Fibroblast of skin of left biceps (primary cell): ENCODE data around the gene MTHFD1L.
"Not testable (repeated sequence)": the region's sequence is repeated elsewhere in the genome, so short reads cannot be mapped to it uniquely, and the experiment has no call there.

Experiments
- DNase-seq, 2 experiments: peaks; one replicate each; pipeline ENCODE4 v3.0.0-alpha.2; 2013; ENCODE audit warnings: low read depth in 2 of 2

The MTHFD1L gene

GRCh38 chr6:151123641-151124040 lies 258.1 kb downstream of the MTHFD1L start:
- not testable (repeated sequence) for DNase-seq

GRCh38 chr6:151125242-151125641 lies 259.7 kb downstream of the MTHFD1L start:
- DNase-seq, result not testable (repeated sequence)

- not testable (repeated sequence) for DNase-seq
Observed at GRCh38 chr6:151125651-151126416, 260.3 kb downstream of the MTHFD1L start.

DNA sequence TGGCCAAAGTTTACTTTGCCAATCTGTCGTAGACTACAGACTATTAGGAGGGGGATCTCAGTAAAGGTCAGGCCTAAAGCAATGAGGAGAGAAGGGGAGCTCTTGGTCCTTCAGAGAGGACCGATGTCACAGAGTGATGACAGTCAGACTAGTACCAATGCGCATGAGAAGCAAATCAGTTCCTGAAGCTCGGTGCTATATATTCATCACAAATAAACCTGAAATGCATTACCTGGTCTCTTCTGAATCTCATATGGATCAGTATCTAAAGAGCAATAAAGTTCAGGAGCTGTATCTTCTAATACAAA lies 260.9 kb downstream of the MTHFD1L start:
- not testable (repeated sequence) for DNase-seq

DNA sequence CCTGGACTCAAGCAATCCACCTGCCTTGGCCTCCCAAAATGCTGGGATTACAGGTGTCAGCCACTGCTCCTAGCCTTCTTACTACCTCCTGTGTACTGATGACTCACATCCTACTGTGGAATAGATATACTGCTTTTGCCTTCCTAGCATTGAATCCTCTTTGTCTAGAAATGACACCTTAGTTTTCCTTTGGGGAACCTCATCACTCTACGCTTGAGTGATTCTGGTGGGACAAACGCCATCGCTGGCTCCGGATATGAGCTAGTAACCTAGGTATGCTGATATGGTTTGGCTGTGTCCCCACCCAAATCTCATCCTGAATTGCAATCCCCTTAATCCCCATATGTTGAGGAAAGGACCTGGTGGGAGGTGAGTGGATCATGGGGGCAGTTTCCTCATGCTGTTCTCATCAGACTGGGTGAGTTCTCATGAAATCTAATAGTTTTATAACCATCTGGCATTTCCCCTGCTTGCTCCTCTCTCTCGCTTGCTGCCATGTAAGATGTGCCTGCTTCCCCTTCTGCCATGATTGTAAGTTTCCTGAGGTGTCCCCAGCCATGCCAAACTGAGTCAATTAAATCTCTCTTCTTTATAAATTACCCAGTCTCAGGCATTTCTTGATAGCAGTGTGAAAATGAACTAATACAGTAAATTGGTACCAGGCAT lies 261.8 kb downstream of the MTHFD1L start:
- not testable (repeated sequence) for DNase-seq

DNA sequence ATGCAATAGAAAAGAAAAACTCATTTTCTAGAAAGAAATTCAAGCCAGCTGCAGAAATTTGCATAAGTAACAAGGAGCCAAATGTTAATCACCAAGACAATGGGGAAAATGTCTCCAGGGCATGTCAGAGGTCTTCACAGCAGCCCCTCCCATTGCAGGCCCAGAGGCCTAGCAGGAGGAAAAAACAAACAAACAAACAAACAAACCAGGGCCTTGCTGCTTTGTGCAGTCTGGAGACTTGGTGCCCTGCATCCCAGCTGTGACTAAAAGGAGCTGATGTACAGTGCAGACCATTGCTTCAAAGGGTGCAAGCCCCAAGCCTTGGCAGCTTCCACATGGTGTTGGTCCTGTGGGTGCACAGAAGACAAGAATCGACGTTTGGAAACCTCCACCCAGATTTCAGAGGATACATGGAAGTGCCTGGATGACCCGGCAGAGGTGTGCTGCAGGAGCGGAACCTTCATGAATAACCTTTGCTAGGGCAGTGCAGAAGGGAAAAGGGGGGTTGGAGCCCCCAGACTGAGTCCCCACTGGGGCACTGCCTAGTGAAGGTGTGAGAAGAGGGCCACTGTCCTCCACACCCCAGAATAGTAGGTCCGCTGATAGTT lies 263.4 kb downstream of the MTHFD1L start:
- DNase-seq, result no peak

- DNase-seq, result no peak
Observed at GRCh38 chr6:151130329-151130728, 264.8 kb downstream of the MTHFD1L start.

DNA sequence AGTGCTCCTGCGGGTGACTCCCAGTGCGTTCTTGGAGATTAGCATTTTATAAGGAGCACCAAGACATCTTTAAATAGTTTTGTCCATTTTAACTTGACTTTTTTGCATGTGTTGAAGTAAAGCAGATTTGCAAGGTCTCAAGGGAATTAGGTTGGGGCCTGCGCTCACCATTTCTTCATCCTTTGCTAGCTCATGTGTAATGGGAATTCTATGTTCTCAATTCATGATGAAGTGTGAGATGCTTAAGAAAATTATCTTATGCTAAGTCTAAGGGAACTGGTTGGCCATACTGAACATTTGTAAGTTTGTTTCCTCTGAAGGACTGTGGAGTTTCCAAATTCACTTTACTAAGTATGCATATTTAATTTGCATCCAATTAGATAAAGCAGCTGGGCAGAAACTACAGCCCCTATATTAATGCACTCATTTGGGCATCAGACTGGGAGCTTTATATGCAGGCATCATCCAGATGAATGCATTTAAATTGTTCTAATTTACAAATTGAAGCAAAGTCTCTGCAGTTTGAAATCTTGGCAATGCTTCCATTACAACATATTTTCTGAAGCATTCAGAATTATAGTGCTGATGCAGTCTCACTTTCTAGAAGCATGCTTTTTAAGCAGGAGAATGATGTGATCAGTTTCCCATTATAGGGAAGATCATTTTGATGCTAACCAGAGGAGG lies 266.0 kb downstream of the MTHFD1L start:
- DNase-seq, result no peak

GRCh38 chr6:151136141-151136755 lies 270.7 kb downstream of the MTHFD1L start:
- no peak for DNase-seq

DNA sequence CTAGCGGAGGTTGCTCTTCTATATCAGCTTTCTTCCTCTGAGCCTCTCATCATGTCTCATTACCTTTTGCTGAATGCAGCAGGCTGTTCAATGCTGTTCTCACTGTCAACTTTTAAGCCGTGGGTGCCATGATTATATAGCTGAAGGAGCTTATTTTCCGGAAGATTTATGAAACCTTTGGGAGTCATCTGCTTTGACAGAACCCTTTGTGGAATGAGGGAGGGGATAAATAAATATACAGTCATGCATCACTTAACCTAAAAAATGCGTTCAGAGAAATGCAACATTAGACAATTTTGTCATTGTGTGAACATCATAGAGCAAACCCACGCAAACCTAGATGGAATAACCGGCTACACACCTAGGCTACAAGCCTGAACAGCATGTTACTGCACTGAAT lies 272.0 kb downstream of the MTHFD1L start:
- no peak for DNase-seq

- DNase-seq, result no peak
Observed at GRCh38 chr6:151139524-151139923, 274.0 kb downstream of the MTHFD1L start.

DNA sequence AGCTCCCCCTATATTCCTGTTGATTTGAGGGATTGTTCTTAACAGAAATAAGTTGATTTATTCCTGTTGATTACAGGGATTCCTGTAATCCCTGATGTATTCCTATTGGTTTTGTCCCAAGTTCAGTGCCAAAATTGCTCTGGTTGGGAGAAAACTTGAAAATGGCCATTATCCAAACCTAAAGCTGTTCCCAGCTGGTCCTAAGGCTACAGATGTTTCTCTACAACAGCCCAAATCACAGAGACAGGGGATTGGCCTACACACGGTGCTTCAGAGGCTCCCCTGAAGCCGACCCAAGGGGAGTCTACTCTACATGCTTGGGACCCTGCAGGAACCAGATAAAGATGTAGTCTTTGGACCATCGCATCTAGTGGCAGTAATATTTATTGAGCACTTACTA lies 275.3 kb downstream of the MTHFD1L start:
- DNase-seq, result no peak

DNA sequence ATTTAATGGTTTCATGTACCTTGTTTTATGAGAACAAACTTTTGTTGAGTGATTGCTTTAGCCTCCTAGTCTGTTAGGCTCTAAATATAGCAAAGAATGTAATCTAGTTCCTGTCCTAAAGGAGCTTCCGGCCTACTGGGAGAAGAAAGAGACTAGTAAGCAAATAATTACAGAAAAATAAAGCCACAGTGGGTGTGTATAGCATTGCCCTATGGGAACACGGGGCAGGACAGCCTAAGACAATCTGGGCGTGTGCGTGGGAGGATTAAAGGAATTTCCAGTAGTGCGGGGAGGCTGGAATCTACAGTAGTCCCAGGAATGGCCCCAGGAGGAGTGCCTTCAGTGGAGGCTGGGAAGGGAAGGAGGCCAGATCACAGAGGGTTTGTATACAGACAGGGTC lies 276.2 kb downstream of the MTHFD1L start:
- DNase-seq, result no peak

GRCh38 chr6:151142676-151143075 lies 277.2 kb downstream of the MTHFD1L start:
- no peak for DNase-seq

GRCh38 chr6:151143337-151143736 lies 277.8 kb downstream of the MTHFD1L start:
- DNase-seq, result no peak

DNA sequence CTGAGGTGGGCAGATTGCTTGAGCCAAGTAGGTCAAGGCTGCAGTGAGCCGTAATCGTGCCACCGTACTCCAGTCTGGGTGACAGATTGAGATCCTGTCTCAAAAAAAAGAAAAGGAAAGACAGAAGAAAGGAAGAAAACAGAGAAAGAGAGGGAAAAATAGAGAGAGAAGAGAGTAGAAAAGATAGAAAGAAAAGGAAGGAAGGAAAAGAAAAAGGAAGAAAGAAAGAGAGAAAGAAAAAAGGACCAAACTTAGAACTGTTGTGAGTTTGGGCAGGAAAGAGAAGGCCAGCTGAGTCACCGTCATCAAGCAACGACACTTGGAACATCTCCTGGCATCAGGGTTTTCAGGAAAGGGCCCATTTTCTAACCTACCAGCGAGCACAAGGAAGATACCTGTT lies 278.3 kb downstream of the MTHFD1L start:
- DNase-seq, result no peak

DNA sequence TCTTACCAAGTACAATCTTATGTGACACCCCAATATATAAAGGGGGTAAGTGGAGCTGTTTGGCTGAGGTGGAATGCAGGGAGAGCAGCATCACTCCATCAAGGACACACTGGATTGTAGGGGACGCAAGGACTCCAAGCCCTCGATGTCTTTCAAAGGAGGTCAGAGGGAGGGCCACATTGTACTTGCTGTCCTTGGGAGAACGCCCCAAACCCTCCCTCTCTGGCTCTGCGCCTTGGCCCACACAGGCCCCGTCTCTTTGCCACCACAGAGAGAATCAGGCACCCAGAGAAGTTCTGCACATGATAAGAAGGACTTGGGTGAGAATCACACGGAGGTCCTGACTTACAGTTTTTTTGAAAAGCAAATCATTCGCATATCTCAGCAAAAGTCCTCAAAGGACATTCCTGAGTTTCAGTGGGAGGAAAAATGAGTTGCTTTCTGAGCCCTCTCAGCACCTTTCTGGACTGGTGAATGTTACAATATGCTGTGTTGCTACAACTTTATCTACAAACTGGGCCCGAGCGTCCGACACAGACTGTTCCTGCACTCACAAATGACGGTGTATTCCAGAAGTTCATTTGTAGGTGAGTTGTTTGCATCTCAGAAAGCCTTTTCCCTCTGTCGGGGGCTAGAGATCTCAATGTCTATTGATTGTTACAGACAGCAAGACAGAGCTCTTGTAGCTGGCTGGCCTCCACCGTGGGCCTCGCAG lies 281.8 kb downstream of the MTHFD1L start:
- DNase-seq, result no peak

GRCh38 chr6:151148111-151148510 lies 282.6 kb downstream of the MTHFD1L start:
- no peak for DNase-seq

- no peak for DNase-seq
Observed at GRCh38 chr6:151149793-151150192, 284.3 kb downstream of the MTHFD1L start.
